SIG-M5 treated with dmso at 0.1 percent for 504 hours (cell line): Measurements from ENCODE around the gene RAB6B.
A peak's percentile ranks its signal among the peaks of the same experiment; 100 is the strongest.

Source experiments
- DNase-seq: peaks from one replicate; lab custom pipeline; 2025; ENCODE audit not compliant: unreplicated experiment; lab: John Stamatoyannopoulos, UW

The RAB6B gene

GRCh38 chr3:133931084-133931483 lies 35.4 kb upstream of the RAB6B start:
- no peak for DNase-seq

GRCh38 chr3:133930341-133930933 lies 34.8 kb upstream of the RAB6B start:
- peak; percentile 74 for DNase-seq

- no peak for DNase-seq
Measured at GRCh38 chr3:133928903-133929607, 33.4 kb upstream of the RAB6B start.

- DNase-seq, result no peak
Measured at GRCh38 chr3:133928136-133928893, 32.6 kb upstream of the RAB6B start.

- peak; percentile 19 for DNase-seq
Measured at GRCh38 chr3:133927540-133928066, 31.9 kb upstream of the RAB6B start.

- DNase-seq, result no peak
Measured at GRCh38 chr3:133926736-133927539, 31.3 kb upstream of the RAB6B start.

GRCh38 chr3:133925960-133926735 lies 30.5 kb upstream of the RAB6B start:
- DNase-seq, result no peak

GRCh38 chr3:133924041-133924440 lies 28.4 kb upstream of the RAB6B start:
- DNase-seq, result no peak

- no peak for DNase-seq
Measured at GRCh38 chr3:133921592-133921991, 25.9 kb upstream of the RAB6B start.

- DNase-seq, result no peak
Measured at GRCh38 chr3:133917144-133917543, 21.5 kb upstream of the RAB6B start.

- DNase-seq, result no peak
Measured at GRCh38 chr3:133915685-133916658, 20.3 kb upstream of the RAB6B start.

- no peak for DNase-seq
Measured at GRCh38 chr3:133914839-133915600, 19.3 kb upstream of the RAB6B start.

GRCh38 chr3:133910422-133910821 lies 14.7 kb upstream of the RAB6B start:
- peak; percentile 3 for DNase-seq

GRCh38 chr3:133905376-133905775 lies 9.7 kb upstream of the RAB6B start:
- no peak for DNase-seq

GRCh38 chr3:133901847-133902246 lies 6.2 kb upstream of the RAB6B start:
- DNase-seq, result no peak

- no peak for DNase-seq
Measured at GRCh38 chr3:133901083-133901482, 5.4 kb upstream of the RAB6B start.

- no peak for DNase-seq
Measured at GRCh38 chr3:133899311-133899710, 3.6 kb upstream of the RAB6B start.

GRCh38 chr3:133897547-133897946 lies 1.9 kb upstream of the RAB6B start:
- no peak for DNase-seq
